Liver (tissue), 9 donors: Measurements from ENCODE around the gene SYNGR4. TPM values are rescaled to one million over a fixed set of nuclear protein-coding genes. Genes with fewer than 3 reads are reported as not detected.

Experiments used
- DNase-seq: peaks from one replicate; pipeline ENCODE4 v3.0.0-alpha.2; 2017; ENCODE audit warnings: low spot score
- H3K27ac ChIP-seq, 2 donors: one replicate each; pipeline ENCODE4 v1.7.0; 2013; ENCODE audit warnings: inconsistent platforms in 2 of 2, low read length in 2 of 2, control low read depth in 1 of 2, low read depth in 1 of 2, mild to moderate bottlenecking in 1 of 2
- H3K27me3 ChIP-seq, 4 donors: one replicate each; pipeline versions ENCODE4 v1.6.1 to v1.7.0; 2013; ENCODE audit warnings: low read length in 3 of 4, inconsistent platforms in 1 of 4, mild to moderate bottlenecking in 1 of 4, moderate library complexity in 1 of 4; ENCODE audit not compliant: control insufficient read depth in 4 of 4, insufficient read depth in 4 of 4
- H3K36me3 ChIP-seq, 4 donors: one replicate each; pipeline versions ENCODE4 v1.6.1 to v1.7.0; 2013; ENCODE audit warnings: low read length in 3 of 4, mild to moderate bottlenecking in 3 of 4, low read depth in 1 of 4, moderate library complexity in 1 of 4; ENCODE audit not compliant: control insufficient read depth in 4 of 4, insufficient read depth in 3 of 4
- H3K4me1 ChIP-seq, 4 donors: one replicate each; pipeline versions ENCODE4 v1.6.1 to v1.7.0; 2013; ENCODE audit warnings: low read length in 3 of 4, mild to moderate bottlenecking in 3 of 4, moderate library complexity in 1 of 4; ENCODE audit not compliant: control insufficient read depth in 4 of 4, insufficient read depth in 4 of 4
- H3K4me3 ChIP-seq, 3 donors: one replicate each; pipeline versions ENCODE4 v1.6.1 to v1.7.0; 2013; ENCODE audit warnings: low read length in 3 of 3, control low read depth in 1 of 3, low read depth in 1 of 3, mild to moderate bottlenecking in 1 of 3
- H3K9ac ChIP-seq, 2 donors: one replicate each; pipeline ENCODE4 v1.7.0; 2013; ENCODE audit warnings: low read length in 2 of 2, mild to moderate bottlenecking in 2 of 2, moderate library complexity in 2 of 2, control low read depth in 1 of 2, low read depth in 1 of 2
- H3K9me3 ChIP-seq, 4 donors: one replicate each; pipeline versions ENCODE4 v1.6.1 to v1.7.0; 2013; ENCODE audit warnings: low read length in 3 of 4; ENCODE audit not compliant: control insufficient read depth in 4 of 4
- EGR1 ChIP-seq, 2 donors: IDR thresholded peaks; 2 replicates each; pipeline ENCODE4 v1.6.1; 2016 to 2018; ENCODE audit warnings: antibody characterized with exemption in 2 of 2, low read depth in 2 of 2
- FOXA2 ChIP-seq: IDR thresholded peaks from 2 replicates; pipeline ENCODE4 v1.6.1; 2016; ENCODE audit warnings: antibody characterized with exemption
- GABPA ChIP-seq, 2 donors: IDR thresholded peaks in 1 of 2; conservative IDR thresholded peaks in 1 of 2; 2 replicates each; pipeline ENCODE4 v1.6.1; 2016; ENCODE audit warnings: antibody characterized with exemption in 2 of 2, mild to moderate bottlenecking in 1 of 2, moderate library complexity in 1 of 2
- HNF4A ChIP-seq, 2 donors: conservative IDR thresholded peaks; 2 replicates each; pipeline ENCODE4 v1.6.1; 2016; ENCODE audit warnings: antibody characterized with exemption in 2 of 2, mild to moderate bottlenecking in 2 of 2
- HNF4G ChIP-seq: IDR thresholded peaks from 2 replicates; pipeline ENCODE4 v1.6.1; 2016; ENCODE audit warnings: antibody characterized with exemption
- JUND ChIP-seq, 2 donors: IDR thresholded peaks; 2 replicates each; pipeline ENCODE4 v1.6.1; 2016; ENCODE audit warnings: antibody characterized with exemption in 2 of 2
- NR2F2 ChIP-seq: IDR thresholded peaks from 2 replicates; pipeline ENCODE4 v1.6.1; 2016; ENCODE audit warnings: antibody characterized with exemption
- RAD21 ChIP-seq, 2 donors: IDR thresholded peaks; 2 replicates each; pipeline ENCODE4 v1.6.1; 2016; ENCODE audit warnings: antibody characterized with exemption in 2 of 2, mild to moderate bottlenecking in 2 of 2
- REST ChIP-seq: IDR thresholded peaks from 2 replicates; pipeline ENCODE4 v1.6.1; 2016; ENCODE audit warnings: antibody characterized with exemption, mild to moderate bottlenecking
- RXRA ChIP-seq, 2 donors: IDR thresholded peaks; 2 replicates each; pipeline ENCODE4 v1.6.1; 2017 to 2018; ENCODE audit warnings: antibody characterized with exemption in 2 of 2, mild to moderate bottlenecking in 1 of 2
- SP1 ChIP-seq: IDR thresholded peaks from 2 replicates; pipeline ENCODE4 v1.6.1; 2018; ENCODE audit warnings: antibody characterized with exemption, mild to moderate bottlenecking
- TAF1 ChIP-seq: conservative IDR thresholded peaks from 2 replicates; pipeline ENCODE4 v1.6.1; 2016; ENCODE audit warnings: antibody characterized with exemption, mild to moderate bottlenecking
- ZBTB33 ChIP-seq: IDR thresholded peaks from 2 replicates; pipeline ENCODE4 v1.6.1; 2016; ENCODE audit warnings: antibody characterized with exemption
- WGBS: extraction: QIAGEN DNeasy Blood & Tissue Kit; methylation state at CpG from one replicate; pipeline ENCODE4 v1.1.7; 2013; 5-methylcytosine and 5-hydroxymethylcytosine counted together
- polyA plus RNA-seq, 2 donors: library from polyadenylated mRNA; stranded (reverse) in 1 of 2; unstranded in 1 of 2; fragments of 200-250 nt in 1 of 2; fragments of >200 nt in 1 of 2; fragmentation: Nextera tagmentation in 1 of 2; extraction: Ambion mirVana in 1 of 2; gene quantifications; one replicate each; pipeline versions ENCODE4 v1.2.1 to v1.2.3, GENCODE V29; 2013 to 2015
- total RNA-seq, 2 donors: library from RNA; depleted of rRNA; stranded (reverse); fragments of >200 nt; gene quantifications; one replicate each; pipeline ENCODE4 v1.2.3, GENCODE V29; 2014
- TF ChIP-seq, protein P1 (sequence below): IDR thresholded peaks from 2 replicates; pipeline ENCODE4 v1.6.1; 2016; ENCODE audit warnings: antibody characterized with exemption
- TF ChIP-seq, protein P2 (sequence below): IDR thresholded peaks from 2 replicates; pipeline ENCODE4 v1.6.1; 2016; ENCODE audit warnings: antibody characterized with exemption
- TF ChIP-seq, protein P3 (sequence below): fragments of 150-350 bp; IDR thresholded peaks from 2 replicates; pipeline ENCODE4 v1.5.1; 2017; ENCODE audit warnings: improper control_type of control experiment, low read depth, low read length; ENCODE audit not compliant: missing input control
- donor health status: healthy.
- donor health status: healthy.
- donor health status: healthy.
- donor health status: healthy.
- donor health status: healthy.

SYNGR4 gene
- total and polyA plus RNA-seq, 4 donors = 0.09 TPM; not detected in 3

GRCh38 chr19:48386981-48387380 lies 22.8 kb downstream of the SYNGR4 start:
- Histone ChIP-seq H3K27ac (no peak overlapping the region), H3K36me3 (peaks cover 24 to 47% (median 36%) of the 10 kb centered on the region in 4 donors), H3K27me3 (no peaks in the 10 kb centered on the region), H3K9ac (no peak overlapping the region), H3K4me3 (no peak overlapping the region), H3K4me1 (peaks cover 0 to 5% (median 2%) of the 10 kb centered on the region in 4 donors), H3K9me3 (no peaks in the 10 kb centered on the region)
- 94% methylated on average over 3 of the region's 3 CpGs for WGBS
- TF ChIP-seq REST (no peak), FOXA2 (no peak), JUND (IDR thresholded peaks at IDR 0.05) (no peak), TAF1 (no peak), HNF4A (conservative IDR thresholded peaks at IDR 0.05) (no peak), RXRA (IDR thresholded peaks at IDR 0.05) (no peak), EGR1 (IDR thresholded peaks at IDR 0.05; ENCODE audit: low read depth in 2 of 2) (no peak), GABPA (IDR thresholded peaks at IDR 0.05 in 1 of 2, conservative IDR thresholded peaks at IDR 0.05 in 1 of 2) (no peak), NR2F2 (no peak), RAD21 (IDR thresholded peaks at IDR 0.05) (no peak), SP1 (no peak), HNF4G (no peak), ZBTB33 (no peak)
- TF ChIP-seq, protein P1, sequence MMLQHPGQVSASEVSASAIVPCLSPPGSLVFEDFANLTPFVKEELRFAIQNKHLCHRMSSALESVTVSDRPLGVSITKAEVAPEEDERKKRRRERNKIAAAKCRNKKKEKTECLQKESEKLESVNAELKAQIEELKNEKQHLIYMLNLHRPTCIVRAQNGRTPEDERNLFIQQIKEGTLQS = no peak
- TF ChIP-seq, protein P2, sequence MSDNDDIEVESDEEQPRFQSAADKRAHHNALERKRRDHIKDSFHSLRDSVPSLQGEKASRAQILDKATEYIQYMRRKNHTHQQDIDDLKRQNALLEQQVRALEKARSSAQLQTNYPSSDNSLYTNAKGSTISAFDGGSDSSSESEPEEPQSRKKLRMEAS = no peak
- TF ChIP-seq, protein P3, sequence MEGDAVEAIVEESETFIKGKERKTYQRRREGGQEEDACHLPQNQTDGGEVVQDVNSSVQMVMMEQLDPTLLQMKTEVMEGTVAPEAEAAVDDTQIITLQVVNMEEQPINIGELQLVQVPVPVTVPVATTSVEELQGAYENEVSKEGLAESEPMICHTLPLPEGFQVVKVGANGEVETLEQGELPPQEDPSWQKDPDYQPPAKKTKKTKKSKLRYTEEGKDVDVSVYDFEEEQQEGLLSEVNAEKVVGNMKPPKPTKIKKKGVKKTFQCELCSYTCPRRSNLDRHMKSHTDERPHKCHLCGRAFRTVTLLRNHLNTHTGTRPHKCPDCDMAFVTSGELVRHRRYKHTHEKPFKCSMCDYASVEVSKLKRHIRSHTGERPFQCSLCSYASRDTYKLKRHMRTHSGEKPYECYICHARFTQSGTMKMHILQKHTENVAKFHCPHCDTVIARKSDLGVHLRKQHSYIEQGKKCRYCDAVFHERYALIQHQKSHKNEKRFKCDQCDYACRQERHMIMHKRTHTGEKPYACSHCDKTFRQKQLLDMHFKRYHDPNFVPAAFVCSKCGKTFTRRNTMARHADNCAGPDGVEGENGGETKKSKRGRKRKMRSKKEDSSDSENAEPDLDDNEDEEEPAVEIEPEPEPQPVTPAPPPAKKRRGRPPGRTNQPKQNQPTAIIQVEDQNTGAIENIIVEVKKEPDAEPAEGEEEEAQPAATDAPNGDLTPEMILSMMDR = no peak
- no peak for DNase-seq
